PC-9 (cell line): ENCODE results near the gene OR1Q1. TPM values are rescaled to one million over a fixed set of nuclear protein-coding genes. Genes with fewer than 3 reads are reported as not detected.

ENCODE experiments used
- BruUV-seq: library from RNA; stranded (reverse); fragments of 400-500 nt; replicated peaks from 2 replicates; lab custom pipeline; 2021; lab: Mats Ljungman, UMichigan
- CTCF ChIA-PET: fragments of 300-600 bp; sonication (Branson Sonifier 250); formaldehyde crosslinking; loops from one replicate; lab custom pipeline; 2022; ENCODE audit warnings: antibody characterized with exemption; lab: Charles Lee
- POLR2A ChIA-PET: fragments of 300-600 bp; sonication (Branson Sonifier 250); formaldehyde crosslinking; loops from one replicate; lab custom pipeline; 2022; ENCODE audit warnings: antibody characterized with exemption; ENCODE audit not compliant: unreplicated experiment; lab: Charles Lee
- DNase-seq, 2 experiments: peaks; one replicate each; pipeline versions ENCODE4 v3.0.0 to v3.0.0-alpha.2; 2015 to 2022; ENCODE audit warnings: mixed read lengths in 1 of 2
- H2AFZ ChIP-seq: fragments of 200-600 bp; sonication (generic); 2 replicates; pipeline ENCODE4 v1.8.1; 2017; ENCODE audit warnings: antibody characterized with exemption
- H3F3A ChIP-seq: fragments of 200-600 bp; sonication (generic); 2 replicates; pipeline ENCODE4 v1.8.1; 2017; ENCODE audit warnings: antibody characterized with exemption, mild to moderate bottlenecking, low read depth; ENCODE audit not compliant: insufficient read depth
- H3K27ac ChIP-seq: fragments of 200-600 bp; sonication (generic); 2 replicates; pipeline ENCODE4 v1.6.1; 2016; ENCODE audit warnings: mixed run types
- H3K27me3 ChIP-seq: fragments of 200-600 bp; sonication (generic); 2 replicates; pipeline ENCODE4 v1.6.1; 2016; ENCODE audit warnings: low read depth, mixed run types; ENCODE audit not compliant: insufficient read depth
- H3K36me3 ChIP-seq: fragments of 200-600 bp; sonication (generic); 2 replicates; pipeline ENCODE4 v1.6.1; 2016; ENCODE audit warnings: low read depth, mixed run types
- H3K4me1 ChIP-seq: fragments of 200-600 bp; sonication (generic); replicated peaks from 2 replicates; pipeline ENCODE4 v1.6.1; 2016; ENCODE audit warnings: mixed run types; ENCODE audit not compliant: insufficient read depth
- H3K4me2 ChIP-seq: fragments of 200-600 bp; sonication (generic); 2 replicates; pipeline ENCODE4 v1.6.1; 2017; ENCODE audit warnings: mixed run types
- H3K4me3 ChIP-seq: fragments of 200-600 bp; sonication (generic); 2 replicates; pipeline ENCODE4 v1.6.1; 2016; ENCODE audit warnings: mixed run types
- H3K79me2 ChIP-seq: fragments of 200-600 bp; sonication (generic); 2 replicates; pipeline ENCODE4 v1.6.1; 2017; ENCODE audit warnings: low read depth, mixed run types
- H3K9me2 ChIP-seq: fragments of 200-600 bp; sonication (generic); 2 replicates; pipeline ENCODE4 v1.8.1; 2017; ENCODE audit warnings: mild to moderate bottlenecking; ENCODE audit not compliant: insufficient read depth
- H3K9me3 ChIP-seq: fragments of 200-600 bp; sonication (generic); 2 replicates; pipeline ENCODE4 v1.8.1; 2016; ENCODE audit warnings: low read depth; ENCODE audit not compliant: insufficient read depth
- H4K20me1 ChIP-seq: fragments of 200-600 bp; sonication (generic); 2 replicates; pipeline ENCODE4 v1.8.1; 2017; ENCODE audit not compliant: insufficient read depth
- EZH2 ChIP-seq: fragments of 200-600 bp; sonication (generic); IDR thresholded peaks from 2 replicates; pipeline ENCODE4 v1.8.0; 2017; ENCODE audit warnings: antibody characterized with exemption, low read depth
- intact Hi-C: fragments of 100-400 bp; cut with micrococcal nuclease; formaldehyde crosslinking; loops from one replicate; pipeline ENCODE4 v1.10.0; 2022; ENCODE audit not compliant: unreplicated experiment
- total RNA-seq: library from RNA; stranded (reverse); gene quantifications from 2 replicates; pipeline ENCODE4 v1.2.3, GENCODE V29; 2021
- TF ChIP-seq, protein P1 (sequence below): fragments of 200-600 bp; sonication (generic); conservative IDR thresholded peaks from 2 replicates; pipeline ENCODE4 v1.6.1; 2017; ENCODE audit warnings: mixed run types, antibody characterized with exemption, mild to moderate bottlenecking, moderate library complexity

Gene OR1Q1
- total RNA-seq, 1 experiment from 2014 or later = not detected

DNA sequence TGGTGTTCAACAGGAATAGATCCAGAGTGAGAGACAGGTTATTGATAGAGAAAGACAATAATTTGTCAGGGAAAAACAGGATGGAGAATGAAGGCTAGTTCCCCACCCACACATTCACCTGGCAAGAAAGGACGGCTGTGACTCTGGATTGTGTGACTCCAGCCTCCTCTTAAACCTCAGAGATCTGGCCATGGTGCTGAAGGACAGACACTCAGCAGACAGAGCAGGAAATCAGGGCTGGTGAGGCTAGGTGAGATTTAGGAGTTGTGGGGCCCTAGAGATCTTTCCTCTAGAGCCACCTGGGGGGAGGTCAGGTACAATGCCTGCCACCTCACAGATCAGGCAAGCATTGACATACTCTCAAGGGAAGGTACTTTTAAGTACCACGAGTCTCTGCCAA lies 27.7 kb downstream of the OR1Q1 start:
- no peaks in the 10 kb centered on the region for H3K27me3 ChIP-seq
- no peak for TF ChIP-seq EZH2
- TF ChIP-seq, protein P1, sequence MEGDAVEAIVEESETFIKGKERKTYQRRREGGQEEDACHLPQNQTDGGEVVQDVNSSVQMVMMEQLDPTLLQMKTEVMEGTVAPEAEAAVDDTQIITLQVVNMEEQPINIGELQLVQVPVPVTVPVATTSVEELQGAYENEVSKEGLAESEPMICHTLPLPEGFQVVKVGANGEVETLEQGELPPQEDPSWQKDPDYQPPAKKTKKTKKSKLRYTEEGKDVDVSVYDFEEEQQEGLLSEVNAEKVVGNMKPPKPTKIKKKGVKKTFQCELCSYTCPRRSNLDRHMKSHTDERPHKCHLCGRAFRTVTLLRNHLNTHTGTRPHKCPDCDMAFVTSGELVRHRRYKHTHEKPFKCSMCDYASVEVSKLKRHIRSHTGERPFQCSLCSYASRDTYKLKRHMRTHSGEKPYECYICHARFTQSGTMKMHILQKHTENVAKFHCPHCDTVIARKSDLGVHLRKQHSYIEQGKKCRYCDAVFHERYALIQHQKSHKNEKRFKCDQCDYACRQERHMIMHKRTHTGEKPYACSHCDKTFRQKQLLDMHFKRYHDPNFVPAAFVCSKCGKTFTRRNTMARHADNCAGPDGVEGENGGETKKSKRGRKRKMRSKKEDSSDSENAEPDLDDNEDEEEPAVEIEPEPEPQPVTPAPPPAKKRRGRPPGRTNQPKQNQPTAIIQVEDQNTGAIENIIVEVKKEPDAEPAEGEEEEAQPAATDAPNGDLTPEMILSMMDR = no peak
- no peaks in the 10 kb centered on the region for H3F3A ChIP-seq
- H3K36me3 ChIP-seq = no peaks in the 10 kb centered on the region
- H3K4me2 ChIP-seq = no peak overlapping the region
- intact Hi-C loops = no loop called here
- ChIA-PET CTCF (no interaction called here), POLR2A (no interaction called here)
- no peaks in the 10 kb centered on the region for H3K79me2 ChIP-seq
- no peak overlapping the region for H3K27ac ChIP-seq
- no TSS peak for BruUV-seq
- H3K4me3 ChIP-seq = no peak overlapping the region
- H3K9me2 ChIP-seq = no peaks in the 10 kb centered on the region
- no peaks in the 10 kb centered on the region for H3K9me3 ChIP-seq
- DNase-seq = no peak
- no peaks in the 10 kb centered on the region for H4K20me1 ChIP-seq
- H3K4me1 ChIP-seq = no peaks in the 10 kb centered on the region
- H2AFZ ChIP-seq = no peak overlapping the region

DNA sequence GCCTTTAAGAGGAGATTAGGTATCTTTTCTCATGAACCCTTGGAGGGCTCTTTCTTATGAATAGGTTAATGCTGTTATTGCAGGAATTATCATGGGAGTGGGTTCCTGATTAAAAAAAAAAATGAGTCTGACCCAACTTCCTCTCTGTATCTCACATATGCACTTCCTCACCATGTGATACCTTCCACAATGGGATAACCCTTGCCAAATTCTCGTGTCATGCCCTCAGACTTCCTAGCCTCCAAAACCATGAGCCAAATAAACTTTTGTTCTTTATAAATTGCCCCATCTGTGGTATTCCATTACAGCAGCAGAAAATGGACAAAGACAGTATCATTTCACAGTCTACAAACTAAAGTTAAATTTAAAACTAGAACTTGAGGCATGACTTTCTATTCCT lies 41.8 kb downstream of the OR1Q1 start:
- no peaks in the 10 kb centered on the region for H3K36me3 ChIP-seq
- H3K79me2 ChIP-seq = no peaks in the 10 kb centered on the region
- H3K4me1 ChIP-seq = no peaks in the 10 kb centered on the region
- CTCF ChIA-PET = no interaction called here
- H2AFZ ChIP-seq = no peak overlapping the region
- H3K27ac ChIP-seq = no peak overlapping the region
- H3K4me2 ChIP-seq = no peak overlapping the region
- TF ChIP-seq EZH2 = no peak
- TF ChIP-seq, protein P1 = no peak
- BruUV-seq = no TSS peak
- POLR2A ChIA-PET = no interaction called here
- no peak for DNase-seq
- H3F3A ChIP-seq = no peaks in the 10 kb centered on the region
- no peaks in the 10 kb centered on the region for H3K9me2 ChIP-seq
- H4K20me1 ChIP-seq = no peaks in the 10 kb centered on the region
- H3K4me3 ChIP-seq = no peak overlapping the region
- intact Hi-C loops = no loop called here
- peaks cover 12% of the 10 kb centered on the region; the same call in 1 of the 2 replicates for H3K27me3 ChIP-seq
- no peaks in the 10 kb centered on the region for H3K9me3 ChIP-seq

DNA sequence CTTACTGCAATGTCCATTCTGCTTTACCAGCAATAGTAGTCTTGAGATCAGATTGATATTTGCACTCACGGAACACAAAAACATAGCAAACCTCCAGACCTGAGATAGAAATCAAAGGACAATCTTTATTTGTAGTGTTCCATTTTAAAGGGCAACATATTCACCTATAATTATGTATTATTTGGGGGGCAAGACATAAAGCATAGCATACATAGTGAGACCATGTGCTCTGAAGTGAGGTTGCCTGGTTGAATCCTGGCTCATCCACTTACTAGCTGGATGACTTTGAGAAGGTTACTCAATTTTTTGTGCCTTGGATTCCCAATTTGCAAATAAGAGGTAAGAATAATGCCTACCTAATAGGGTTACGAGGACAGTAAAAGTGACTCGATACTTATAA lies 43.0 kb downstream of the OR1Q1 start, which contains the start of gene OR1B1:
Gene OR1B1, minus strand, starts transcription at position 101 of the 400 bp plus-strand sequence.
- no TSS peak for BruUV-seq
- Histone ChIP-seq H3K4me3 (no peak within 1 kb of the TSS), H3K9me3 (no peaks in the 10 kb centered on the region), H3K36me3 (no peaks in the 10 kb centered on the region), H3K27me3 (peaks cover 12% of the 10 kb centered on the region; the same call in 1 of the 2 replicates), H2AFZ (no peak within 1 kb of the TSS), H3K4me2 (no peak within 1 kb of the TSS), H3K79me2 (no peaks in the 10 kb centered on the region), H3K9me2 (no peaks in the 10 kb centered on the region), H3K27ac (no peak within 1 kb of the TSS), H3F3A (no peaks in the 10 kb centered on the region), H4K20me1 (no peaks in the 10 kb centered on the region), H3K4me1 (no peaks in the 10 kb centered on the region)
- ChIA-PET CTCF (no interaction called here), POLR2A (interaction anchor here (0.7 kb wide), 1 partner anchor 1640 kb away, joined by 4 read pairs; no protein-coding TSS in a partner anchor)
- TF ChIP-seq EZH2 = no peak
- TF ChIP-seq, protein P1 = no peak
- no peak for DNase-seq
- intact Hi-C loops = no loop called here
